RWPE2 (cell line): ENCODE data around the gene CKAP5.

Experiments
- ATAC-seq: fragments of 200-7000 bp; cut with Tn5 transposase; 3 replicates; pipeline ENCODE4 v1.9.1; 2021; ENCODE audit warnings: low read depth
- DNase-seq: peaks from one replicate; pipeline ENCODE4 v3.0.0-alpha.2; 2020; ENCODE audit warnings: low spot score
- H3K27ac ChIP-seq: fragments of 450-650 bp; 2 replicates; pipeline ENCODE4 v1.5.1; 2017; ENCODE audit warnings: mild to moderate bottlenecking; ENCODE audit not compliant: poor library complexity, severe bottlenecking
- H3K27me3 ChIP-seq: fragments of 250-450 bp; sonication (Bioruptor Pico); 2 replicates; pipeline ENCODE4 v1.5.1; 2021; ENCODE audit warnings: mild to moderate bottlenecking, moderate library complexity; ENCODE audit not compliant: insufficient read depth, poor library complexity, severe bottlenecking
- H3K36me3 ChIP-seq: fragments of 250-450 bp; sonication (Bioruptor Pico); 2 replicates; pipeline ENCODE4 v1.5.1; 2020; ENCODE audit warnings: low read depth, mild to moderate bottlenecking, moderate library complexity
- H3K4me1 ChIP-seq: fragments of 250-450 bp; sonication (Bioruptor Pico); 2 replicates; pipeline ENCODE4 v1.5.1; 2021; ENCODE audit warnings: mild to moderate bottlenecking, moderate library complexity; ENCODE audit not compliant: insufficient read depth, poor library complexity, severe bottlenecking
- H3K4me3 ChIP-seq: fragments of 250-450 bp; sonication (Bioruptor Pico); 2 replicates; pipeline ENCODE4 v1.5.1; 2021; ENCODE audit warnings: mild to moderate bottlenecking, moderate library complexity; ENCODE audit not compliant: severe bottlenecking
- H3K9me3 ChIP-seq: fragments of 250-450 bp; sonication (Bioruptor Pico); 2 replicates; pipeline ENCODE4 v1.5.1; 2021; ENCODE audit warnings: mild to moderate bottlenecking, moderate library complexity; ENCODE audit not compliant: severe bottlenecking
- TF ChIP-seq, protein P1 (sequence below): fragments of 450-650 bp; IDR thresholded peaks from one replicate; pipeline ENCODE4 v1.5.1; 2017; ENCODE audit warnings: mild to moderate bottlenecking, moderate library complexity; ENCODE audit not compliant: poor library complexity, severe bottlenecking

The CKAP5 gene

DNA sequence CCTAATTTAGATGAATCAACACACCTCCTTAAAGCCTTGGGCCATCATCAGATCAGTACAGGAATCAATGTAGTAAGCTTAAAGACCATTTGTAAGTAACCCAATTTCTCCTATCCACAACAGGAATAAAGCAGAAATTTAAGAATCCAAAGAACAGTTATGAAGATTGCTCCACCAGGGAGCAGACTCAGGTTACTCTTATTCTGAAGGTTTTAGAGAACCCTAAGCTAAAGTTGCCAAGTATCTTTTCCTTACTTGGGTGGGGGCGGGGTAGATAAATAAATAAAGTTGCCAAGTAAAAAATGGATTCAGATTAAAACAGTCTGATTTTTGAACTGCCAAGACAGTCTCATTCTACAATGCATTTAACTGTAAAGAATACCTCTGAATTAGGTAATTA lies 18.1 kb downstream of the CKAP5 start:
- Histone ChIP-seq H3K27ac (peak overlapping the region; percentile 35), H3K4me1 (peaks cover 21% of the 10 kb centered on the region)

DNA sequence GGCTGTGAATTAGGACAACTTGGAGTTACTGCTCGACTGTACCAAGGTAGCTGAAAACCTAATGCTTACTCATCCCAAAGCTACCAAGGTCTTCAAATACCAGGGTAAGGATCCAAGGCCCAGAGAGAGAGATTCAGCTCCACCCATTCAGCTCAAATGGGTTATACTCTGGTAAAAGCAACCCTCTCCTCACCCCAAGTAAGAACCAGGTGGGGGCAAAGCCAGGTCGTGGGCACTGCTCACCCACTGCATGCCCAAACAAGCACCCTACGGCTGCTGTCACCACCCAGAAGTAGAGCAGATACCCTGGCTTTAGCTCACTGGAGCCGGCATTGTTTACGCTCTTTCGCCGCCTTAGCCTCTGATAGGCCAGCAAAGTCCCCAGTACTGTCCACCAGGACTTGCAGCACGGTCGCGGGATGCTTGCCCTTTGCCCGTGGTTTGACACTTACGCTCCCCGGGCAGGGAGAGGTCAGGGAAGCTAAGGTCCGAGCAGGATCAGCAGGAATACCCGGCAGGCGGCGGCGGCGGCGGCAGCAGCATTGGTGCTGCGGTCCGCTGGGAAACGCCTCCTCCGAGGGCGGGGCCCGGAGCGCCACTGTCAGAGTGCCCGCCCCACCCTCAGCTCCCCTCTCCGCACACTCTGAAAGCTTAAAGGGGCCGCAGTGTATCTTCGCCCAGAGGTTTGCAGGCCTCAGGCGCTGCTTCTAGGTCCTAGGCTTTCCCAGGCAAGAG lies 19.6 kb downstream of the CKAP5 start:
- TF ChIP-seq, protein P1, sequence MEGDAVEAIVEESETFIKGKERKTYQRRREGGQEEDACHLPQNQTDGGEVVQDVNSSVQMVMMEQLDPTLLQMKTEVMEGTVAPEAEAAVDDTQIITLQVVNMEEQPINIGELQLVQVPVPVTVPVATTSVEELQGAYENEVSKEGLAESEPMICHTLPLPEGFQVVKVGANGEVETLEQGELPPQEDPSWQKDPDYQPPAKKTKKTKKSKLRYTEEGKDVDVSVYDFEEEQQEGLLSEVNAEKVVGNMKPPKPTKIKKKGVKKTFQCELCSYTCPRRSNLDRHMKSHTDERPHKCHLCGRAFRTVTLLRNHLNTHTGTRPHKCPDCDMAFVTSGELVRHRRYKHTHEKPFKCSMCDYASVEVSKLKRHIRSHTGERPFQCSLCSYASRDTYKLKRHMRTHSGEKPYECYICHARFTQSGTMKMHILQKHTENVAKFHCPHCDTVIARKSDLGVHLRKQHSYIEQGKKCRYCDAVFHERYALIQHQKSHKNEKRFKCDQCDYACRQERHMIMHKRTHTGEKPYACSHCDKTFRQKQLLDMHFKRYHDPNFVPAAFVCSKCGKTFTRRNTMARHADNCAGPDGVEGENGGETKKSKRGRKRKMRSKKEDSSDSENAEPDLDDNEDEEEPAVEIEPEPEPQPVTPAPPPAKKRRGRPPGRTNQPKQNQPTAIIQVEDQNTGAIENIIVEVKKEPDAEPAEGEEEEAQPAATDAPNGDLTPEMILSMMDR, result no peak
- peak overlapping the region; percentile 30 for H3K4me3 ChIP-seq
- peak; percentile 77 for DNase-seq
- peaks cover 21% of the 10 kb centered on the region for H3K4me1 ChIP-seq
- no peaks in the 10 kb centered on the region for H3K9me3 ChIP-seq
- no peaks in the 10 kb centered on the region for H3K27me3 ChIP-seq
- H3K36me3 ChIP-seq, result peaks cover 8% of the 10 kb centered on the region; the same call in 1 of the 2 replicates
- peak; percentile 98 for ATAC-seq
- peak overlapping the region; percentile 35 for H3K27ac ChIP-seq

More for the DNA sequence above, 18.1 kb downstream of the CKAP5 start:
- H3K4me3 ChIP-seq, result no peak overlapping the region
- TF ChIP-seq, protein P1, result no peak
- no peaks in the 10 kb centered on the region for H3K9me3 ChIP-seq
- ATAC-seq (no peak), DNase-seq (no peak)
- H3K27me3 ChIP-seq, result no peaks in the 10 kb centered on the region
- peaks cover 13% of the 10 kb centered on the region for H3K36me3 ChIP-seq

DNA sequence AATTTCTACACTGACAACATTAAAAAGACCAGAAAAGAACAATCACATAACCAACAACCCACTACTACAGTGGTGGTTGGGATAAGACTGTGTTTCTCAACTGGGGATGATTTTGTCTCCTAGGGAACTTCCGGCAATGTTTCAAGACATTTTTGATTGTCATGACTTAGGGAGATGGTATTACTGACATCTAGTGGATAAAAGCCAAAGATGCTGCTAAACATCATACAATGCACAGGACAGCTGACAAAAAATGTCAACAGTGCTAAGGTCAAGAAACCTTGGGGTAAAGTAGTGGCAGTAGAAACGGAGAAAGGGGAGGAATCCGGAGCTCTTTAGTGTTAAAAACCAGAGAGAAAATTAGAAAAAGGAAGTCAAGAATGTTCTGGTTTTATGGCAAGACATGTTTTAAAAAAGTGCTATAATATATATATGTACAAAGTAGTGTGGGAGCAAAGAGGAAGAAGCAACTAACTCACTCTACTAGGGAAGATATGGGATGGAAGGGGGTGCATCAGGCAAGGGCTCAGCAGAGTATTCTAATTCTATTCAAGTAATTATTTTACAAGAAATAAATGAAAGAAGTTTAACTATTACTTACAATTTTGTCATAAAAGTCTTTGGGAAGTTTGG lies 37.2 kb downstream of the CKAP5 start:
- H3K27me3 ChIP-seq, result no peaks in the 10 kb centered on the region
- H3K36me3 ChIP-seq, result peaks cover 96% of the 10 kb centered on the region
- peak; percentile 75 for ATAC-seq
- TF ChIP-seq, protein P1, result peak; percentile 73
- no peak for DNase-seq
- no peak overlapping the region for H3K27ac ChIP-seq
- H3K9me3 ChIP-seq, result no peaks in the 10 kb centered on the region
- H3K4me3 ChIP-seq, result no peak overlapping the region
- no peaks in the 10 kb centered on the region for H3K4me1 ChIP-seq

DNA sequence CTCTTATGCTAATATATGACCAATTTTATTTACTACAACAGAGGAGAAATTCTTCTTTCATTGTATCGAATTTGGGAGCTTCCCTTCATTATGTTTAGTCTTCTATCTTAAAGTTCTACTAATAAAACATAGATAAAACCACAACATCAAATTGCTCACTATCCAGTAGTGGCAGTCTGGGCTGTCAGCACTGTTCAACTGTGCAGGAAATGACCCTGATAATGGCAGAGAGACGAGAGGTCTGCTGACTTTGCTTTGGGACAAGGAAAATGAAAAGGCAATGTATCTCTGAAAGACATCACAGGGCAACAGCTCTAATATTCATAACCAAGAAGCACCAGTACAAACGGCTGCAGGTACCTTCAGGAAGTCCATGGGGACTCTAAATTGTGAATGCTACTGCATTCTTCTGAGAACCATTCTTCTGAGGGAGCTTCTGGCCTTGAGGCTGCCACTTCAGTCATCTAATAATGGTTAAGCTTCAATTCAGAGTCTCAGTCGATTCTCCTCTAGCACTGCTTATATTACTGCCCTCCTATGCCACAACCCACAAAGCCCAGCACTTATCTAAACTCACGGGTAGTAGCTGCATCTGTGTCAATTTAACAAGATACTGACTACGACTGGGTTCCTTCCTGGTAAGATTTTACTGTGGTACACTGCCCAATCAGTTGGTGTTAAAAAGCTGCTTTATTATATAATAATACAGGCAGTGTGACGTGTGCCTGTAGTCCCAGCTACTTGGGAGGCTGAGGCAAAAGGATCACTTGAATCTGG lies 44.2 kb downstream of the CKAP5 start:
- Histone ChIP-seq H3K4me3 (no peak overlapping the region), H3K9me3 (no peaks in the 10 kb centered on the region), H3K27ac (no peak overlapping the region), H3K4me1 (no peaks in the 10 kb centered on the region), H3K36me3 (peaks cover 98% of the 10 kb centered on the region), H3K27me3 (no peaks in the 10 kb centered on the region)
- TF ChIP-seq, protein P1, result no peak
- ATAC-seq (no peak), DNase-seq (no peak)
